Astrocyte of the spinal cord (primary cell): Measurements from ENCODE around the gene PCDHGA11.
"Not testable (repeated sequence)": the region's sequence is repeated elsewhere in the genome, so short reads cannot be mapped to it uniquely, and the experiment has no call there.

Source experiments
- DNase-seq: peaks from one replicate; pipeline ENCODE4 v3.0.0; 2011; ENCODE audit warnings: low read depth, low spot score
- H3K4me3 ChIP-seq: 2 replicates; pipeline ENCODE4 v1.5.1; 2011; ENCODE audit warnings: low read depth, mild to moderate bottlenecking, low read length, moderate library complexity
- in situ Hi-C: cut with HindIII; loops from 2 replicates; pipeline ENCODE4 v1.10.0; 2017; ENCODE audit warnings: low sequenced_read_pairs
- TF ChIP-seq, protein P1 (sequence below): IDR thresholded peaks from 2 replicates; pipeline ENCODE4 v1.5.1; 2012; ENCODE audit warnings: low read depth, mild to moderate bottlenecking, low read length, inconsistent platforms

Gene PCDHGA11

DNA sequence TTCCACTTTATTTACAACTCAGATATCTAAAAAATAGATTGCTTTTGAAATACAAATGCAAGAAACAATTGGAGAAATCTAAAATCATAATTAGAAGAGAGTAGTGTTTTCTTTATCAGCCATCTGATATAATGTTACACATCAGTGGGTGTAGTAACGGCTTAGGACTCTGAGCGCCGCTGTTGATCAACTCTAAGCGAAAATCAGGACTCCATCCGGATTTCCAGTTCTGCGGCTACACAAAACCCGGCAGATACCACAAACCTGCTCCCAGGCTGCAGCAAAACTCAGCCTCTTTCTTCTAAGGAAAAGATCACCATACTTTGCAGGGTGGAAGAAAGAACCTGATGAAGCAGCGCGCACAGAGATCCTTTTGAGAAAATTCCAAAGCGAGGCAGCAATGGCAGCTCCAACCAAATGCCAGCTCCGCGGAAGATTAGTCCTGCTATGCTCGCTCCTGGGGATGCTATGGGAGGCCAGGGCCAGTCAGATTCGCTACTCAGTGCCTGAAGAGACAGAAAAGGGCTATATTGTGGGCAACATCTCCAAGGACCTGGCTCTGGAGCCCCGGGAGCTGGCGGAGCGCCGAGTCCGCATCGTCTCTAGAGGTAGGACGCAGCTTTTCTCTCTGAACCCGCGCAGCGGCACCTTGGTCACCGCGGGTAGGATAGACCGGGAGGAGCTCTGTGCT lies 18.2 kb upstream of the PCDHGA11 start, which contains the start of gene PCDHGA9:
PCDHGA9 (plus strand) TSS at position 226 of the 691 bp plus-strand sequence; CDS start at position 401, 175 bp downstream.
- TF ChIP-seq, protein P1, sequence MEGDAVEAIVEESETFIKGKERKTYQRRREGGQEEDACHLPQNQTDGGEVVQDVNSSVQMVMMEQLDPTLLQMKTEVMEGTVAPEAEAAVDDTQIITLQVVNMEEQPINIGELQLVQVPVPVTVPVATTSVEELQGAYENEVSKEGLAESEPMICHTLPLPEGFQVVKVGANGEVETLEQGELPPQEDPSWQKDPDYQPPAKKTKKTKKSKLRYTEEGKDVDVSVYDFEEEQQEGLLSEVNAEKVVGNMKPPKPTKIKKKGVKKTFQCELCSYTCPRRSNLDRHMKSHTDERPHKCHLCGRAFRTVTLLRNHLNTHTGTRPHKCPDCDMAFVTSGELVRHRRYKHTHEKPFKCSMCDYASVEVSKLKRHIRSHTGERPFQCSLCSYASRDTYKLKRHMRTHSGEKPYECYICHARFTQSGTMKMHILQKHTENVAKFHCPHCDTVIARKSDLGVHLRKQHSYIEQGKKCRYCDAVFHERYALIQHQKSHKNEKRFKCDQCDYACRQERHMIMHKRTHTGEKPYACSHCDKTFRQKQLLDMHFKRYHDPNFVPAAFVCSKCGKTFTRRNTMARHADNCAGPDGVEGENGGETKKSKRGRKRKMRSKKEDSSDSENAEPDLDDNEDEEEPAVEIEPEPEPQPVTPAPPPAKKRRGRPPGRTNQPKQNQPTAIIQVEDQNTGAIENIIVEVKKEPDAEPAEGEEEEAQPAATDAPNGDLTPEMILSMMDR: peak; percentile 39

GRCh38 chr5:141403387-141403786 lies 17.5 kb upstream of the PCDHGA11 start:
- TF ChIP-seq, protein P1: no peak
- in situ Hi-C loops: no loop called here

More for the DNA sequence above, 18.2 kb upstream of the PCDHGA11 start, which contains the start of gene PCDHGA9:
- peak; percentile 42 for DNase-seq
- H3K4me3 ChIP-seq: peak within 1 kb of the TSS; percentile 29
- in situ Hi-C loops: no loop called here

GRCh38 chr5:141407790-141408505 lies 12.9 kb upstream of the PCDHGA11 start, which contains the start of gene PCDHGB6:
TSS of gene PCDHGB6 (plus strand) at chr5:141408021. CDS start at chr5:141408203, 182 bp downstream.
- TF ChIP-seq, protein P1: peak; percentile 70
- in situ Hi-C loops: not testable (repeated sequence)
- peak within 1 kb of the TSS; percentile 32 for H3K4me3 ChIP-seq
- peak; percentile 50 for DNase-seq

More at GRCh38 chr5:141403387-141403786, 17.5 kb upstream of the PCDHGA11 start:
- peak overlapping the region; percentile 29 for H3K4me3 ChIP-seq
- no peak for DNase-seq

DNA sequence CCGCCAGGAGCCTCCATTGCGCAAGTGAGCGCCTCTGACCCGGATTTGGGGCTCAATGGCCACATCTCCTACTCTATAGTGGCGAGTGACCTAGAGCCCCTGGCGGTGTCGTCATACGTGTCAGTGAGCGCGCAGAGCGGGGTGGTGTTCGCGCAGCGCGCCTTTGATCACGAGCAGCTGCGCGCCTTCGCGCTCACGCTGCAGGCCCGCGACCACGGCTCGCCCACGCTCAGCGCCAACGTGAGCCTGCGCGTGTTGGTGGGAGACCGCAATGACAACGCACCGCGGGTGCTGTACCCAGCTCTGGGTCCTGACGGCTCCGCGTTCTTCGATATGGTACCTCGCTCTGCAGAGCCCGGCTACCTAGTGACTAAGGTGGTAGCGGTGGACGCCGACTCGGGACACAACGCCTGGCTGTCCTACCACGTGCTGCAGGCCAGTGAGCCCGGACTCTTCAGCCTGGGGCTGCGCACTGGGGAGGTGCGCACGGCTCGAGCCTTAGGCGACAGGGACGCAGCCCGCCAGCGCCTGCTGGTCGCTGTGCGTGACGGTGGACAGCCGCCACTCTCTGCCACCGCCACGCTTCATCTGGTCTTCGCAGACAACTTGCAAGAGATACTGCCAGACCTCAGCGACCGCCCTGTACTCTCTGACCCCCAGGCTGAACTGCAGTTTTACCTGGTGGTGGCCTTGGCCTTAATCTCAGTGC lies 11.1 kb upstream of the PCDHGA11 start:
- DNase-seq: no peak
- in situ Hi-C loops: no loop called here
- TF ChIP-seq, protein P1: no peak
- no peak overlapping the region for H3K4me3 ChIP-seq

GRCh38 chr5:141411575-141411974 lies 9.3 kb upstream of the PCDHGA11 start:
- TF ChIP-seq, protein P1: no peak
- in situ Hi-C loops: no loop called here
- DNase-seq: no peak
- H3K4me3 ChIP-seq: no peak overlapping the region

- H3K4me3 ChIP-seq: peak within 1 kb of the TSS; percentile 43
- TF ChIP-seq, protein P1: peak; percentile 77
- peak; percentile 76 for DNase-seq
- in situ Hi-C loops: no loop called here
These were observed 7.9 kb upstream of the PCDHGA11 start, which contains the start of gene PCDHGA10 for GRCh38 chr5:141412854-141413539. TSS of gene PCDHGA10 (plus strand) at chr5:141412987. CDS start at chr5:141413176, 189 bp downstream.
